ENCODE results near the gene NIT2.
A peak's percentile ranks its signal among the peaks of the same experiment; 100 is the strongest.

NIT2 gene

GRCh38 chr3:100400419-100400779, 65.8 kb downstream of the NIT2 start:
- Histone ChIP-seq H3K27me3 (replicated peaks) (no peaks in the 10 kb centered on the region), H3K4me3 (ENCODE audit: low read depth, low read length) (peak overlapping the region; percentile 94), H3K36me3 (replicated peaks) (no peaks in the 10 kb centered on the region), H3K27ac (peak overlapping the region; percentile 92)
- no peak for TF ChIP-seq CTCF (IDR thresholded peaks at IDR 0.05; ENCODE audit: low read depth, low read length, missing control alignments)
- DNase-seq: no peak
- in situ Hi-C loops (cut with HindIII; ENCODE audit: low pct_ligation_motif_present, low sequenced_read_pairs): no loop called here

GRCh38 chr3:100400780-100401673, 66.5 kb downstream of the NIT2 start, which contains the start of the genes LNP1 and TOMM70:
LNP1 (plus strand) TSS chr3:100401539; CDS start chr3:100429730, 28,191 bp downstream.
TOMM70 (minus strand) TSS chr3:100401089; CDS start chr3:100400949, 140 bp downstream.
- in situ Hi-C loops (cut with HindIII; ENCODE audit: low pct_ligation_motif_present, low sequenced_read_pairs): no loop called here
- no peak for TF ChIP-seq CTCF (IDR thresholded peaks at IDR 0.05; ENCODE audit: low read depth, low read length, missing control alignments)

GRCh38 chr3:100401674-100402041, 67.1 kb downstream of the NIT2 start:
- DNase-seq: peak; percentile 46
- no peak for TF ChIP-seq CTCF (IDR thresholded peaks at IDR 0.05; ENCODE audit: low read depth, low read length, missing control alignments)
- in situ Hi-C loops (cut with HindIII; ENCODE audit: low pct_ligation_motif_present, low sequenced_read_pairs): no loop called here
- peak overlapping the region; percentile 92 for H3K27ac ChIP-seq
- no peaks in the 10 kb centered on the region for H3K27me3 ChIP-seq (replicated peaks)
- peak overlapping the region; percentile 94 for H3K4me3 ChIP-seq (ENCODE audit: low read depth, low read length)
- no peaks in the 10 kb centered on the region for H3K36me3 ChIP-seq (replicated peaks)

More at GRCh38 chr3:100400780-100401673, 66.5 kb downstream of the NIT2 start, which contains the start of the genes LNP1 and TOMM70:
- no peaks in the 10 kb centered on the region for H3K36me3 ChIP-seq (replicated peaks)
- H3K4me3 ChIP-seq (ENCODE audit: low read depth, low read length): peak within 1 kb of the TSS; percentile 94
- peak within 1 kb of the TSS; percentile 92 for H3K27ac ChIP-seq
- peak; percentile 98 for DNase-seq
- H3K27me3 ChIP-seq (replicated peaks): no peaks in the 10 kb centered on the region

- no peaks in the 10 kb centered on the region for H3K36me3 ChIP-seq (replicated peaks)
- no peak for TF ChIP-seq CTCF (IDR thresholded peaks at IDR 0.05; ENCODE audit: low read depth, low read length, missing control alignments)
- in situ Hi-C loops (cut with HindIII; ENCODE audit: low pct_ligation_motif_present, low sequenced_read_pairs): no loop called here
- peak overlapping the region; percentile 92 for H3K27ac ChIP-seq
- peak overlapping the region; percentile 94 for H3K4me3 ChIP-seq (ENCODE audit: low read depth, low read length)
- no peak for DNase-seq
- no peaks in the 10 kb centered on the region for H3K27me3 ChIP-seq (replicated peaks)
These were observed 67.7 kb downstream of the NIT2 start for GRCh38 chr3:100402256-100402655.

- TF ChIP-seq CTCF (IDR thresholded peaks at IDR 0.05; ENCODE audit: low read depth, low read length, missing control alignments): no peak
- no peak overlapping the region for H3K27ac ChIP-seq
- in situ Hi-C loops (cut with HindIII; ENCODE audit: low pct_ligation_motif_present, low sequenced_read_pairs): no loop called here
- H3K36me3 ChIP-seq (replicated peaks): no peaks in the 10 kb centered on the region
- no peak for DNase-seq
- peak overlapping the region; percentile 94 for H3K4me3 ChIP-seq (ENCODE audit: low read depth, low read length)
- H3K27me3 ChIP-seq (replicated peaks): no peaks in the 10 kb centered on the region
These were observed 68.3 kb downstream of the NIT2 start for GRCh38 chr3:100402891-100403290.

All from brain microvascular endothelial cell (primary cell).